NCI-H524 (cell line): ENCODE results near the gene MON1B.
"Not testable (repeated sequence)": the region's sequence is repeated elsewhere in the genome, so short reads cannot be mapped to it uniquely, and the experiment has no call there.

Experiments used
- DNase-seq, 2 experiments: peaks; one replicate each; lab custom pipeline; 2025; lab: John Stamatoyannopoulos, UW

Gene MON1B

DNA sequence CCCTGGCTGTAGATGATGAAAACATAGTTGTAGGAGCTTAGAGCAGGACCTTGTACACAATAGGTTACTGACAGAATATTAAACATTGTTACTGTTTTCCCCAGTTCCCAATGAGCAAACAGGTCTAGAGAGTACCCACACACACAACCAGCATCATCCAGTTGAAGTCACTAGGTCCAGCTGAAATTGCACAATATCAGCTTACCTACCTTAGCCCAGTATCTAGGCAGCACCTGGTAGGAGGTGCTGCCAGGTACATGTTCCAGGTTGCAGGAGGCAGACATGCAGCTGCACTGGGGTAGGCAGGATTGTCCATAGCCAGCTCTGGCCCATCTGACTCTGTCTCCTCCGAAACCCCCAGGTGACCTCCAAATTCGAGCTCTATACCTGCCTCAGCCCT, 6.8 kb downstream of the MON1B start:
- no peak for DNase-seq

DNA sequence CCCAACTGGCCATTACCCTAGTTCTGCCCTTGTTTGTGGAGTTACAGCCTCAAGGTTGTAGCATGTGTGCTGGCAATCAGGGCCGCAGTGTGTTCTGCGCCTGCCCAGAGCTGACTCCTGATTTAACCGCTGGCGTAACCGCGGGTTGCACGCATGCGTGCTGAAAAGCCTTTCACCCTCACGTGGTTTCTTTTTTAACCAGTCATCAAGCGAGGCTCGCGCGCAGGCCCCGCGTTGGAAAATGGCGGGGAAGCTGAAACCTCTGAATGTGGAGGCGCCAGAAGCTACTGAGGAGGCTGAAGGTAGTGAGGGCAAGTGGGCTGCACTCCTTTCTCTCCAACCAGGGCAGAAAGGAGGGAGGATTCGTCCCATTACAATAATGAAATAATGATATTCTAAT, 8.2 kb downstream of the MON1B start, which contains the start of gene SYCE1L:
TSS of gene SYCE1L (plus strand) at position 198 of the 400 bp plus-strand sequence. CDS start at position 242, 44 bp downstream.
- DNase-seq, result no peak

DNA sequence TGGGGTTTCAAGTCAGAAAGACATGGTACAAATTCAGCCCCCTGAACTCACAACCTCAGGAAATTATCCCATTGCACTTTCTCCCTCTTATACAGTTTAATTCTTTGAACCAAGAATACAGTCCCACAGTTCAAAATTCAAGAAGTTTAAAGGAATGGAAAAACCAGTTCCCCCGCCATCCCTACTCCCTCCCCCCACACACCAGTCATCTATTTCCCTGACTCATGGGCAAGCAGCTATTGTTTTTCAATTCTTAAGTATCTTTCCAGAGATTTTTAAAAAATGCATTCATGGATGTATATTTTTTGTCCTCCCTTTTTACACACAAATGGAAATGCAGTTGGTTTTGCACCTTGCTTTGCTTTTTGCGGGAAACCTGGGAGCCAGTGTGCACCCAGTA, 15.5 kb downstream of the MON1B start:
- DNase-seq, result no peak

DNA sequence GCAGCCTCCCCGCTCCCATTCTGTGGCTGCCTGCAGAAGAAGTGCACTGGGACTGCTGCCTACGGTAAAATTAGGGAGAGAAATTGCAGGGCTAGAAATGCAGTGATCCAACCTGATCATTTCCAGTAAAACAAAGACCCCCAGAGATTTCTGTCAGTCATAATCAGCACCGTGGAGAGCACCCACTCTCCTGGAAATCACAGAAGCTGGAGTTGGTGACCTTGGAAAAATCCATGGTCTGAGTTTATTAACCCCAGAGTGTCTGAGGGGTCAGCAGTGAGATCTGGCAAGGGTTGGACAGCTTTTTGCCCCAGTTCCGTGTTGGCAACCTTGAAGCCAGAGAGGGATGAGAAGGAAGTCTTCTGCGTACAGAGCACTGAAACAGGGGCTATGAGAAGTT, 16.0 kb downstream of the MON1B start:
- no peak for DNase-seq

DNA sequence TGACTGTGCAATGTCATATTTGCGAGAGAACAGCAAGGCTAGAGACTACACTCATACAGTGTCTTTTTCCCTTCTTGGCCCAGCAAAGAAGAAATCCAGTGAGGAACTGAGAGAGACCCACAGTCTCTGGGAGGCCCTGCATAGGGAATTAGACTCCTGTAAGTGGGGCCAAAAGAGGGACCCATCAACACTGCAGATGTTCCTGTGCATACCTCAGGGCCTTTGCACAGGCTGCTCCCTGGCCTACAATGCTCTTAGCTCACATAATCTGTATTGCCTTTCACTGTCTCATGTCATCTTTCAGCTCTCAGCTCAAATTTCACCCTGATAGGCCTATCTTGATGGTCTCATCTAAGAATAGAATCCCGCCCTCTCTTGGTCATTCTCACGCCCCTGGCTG, 17.4 kb downstream of the MON1B start:
- no peak for DNase-seq

DNA sequence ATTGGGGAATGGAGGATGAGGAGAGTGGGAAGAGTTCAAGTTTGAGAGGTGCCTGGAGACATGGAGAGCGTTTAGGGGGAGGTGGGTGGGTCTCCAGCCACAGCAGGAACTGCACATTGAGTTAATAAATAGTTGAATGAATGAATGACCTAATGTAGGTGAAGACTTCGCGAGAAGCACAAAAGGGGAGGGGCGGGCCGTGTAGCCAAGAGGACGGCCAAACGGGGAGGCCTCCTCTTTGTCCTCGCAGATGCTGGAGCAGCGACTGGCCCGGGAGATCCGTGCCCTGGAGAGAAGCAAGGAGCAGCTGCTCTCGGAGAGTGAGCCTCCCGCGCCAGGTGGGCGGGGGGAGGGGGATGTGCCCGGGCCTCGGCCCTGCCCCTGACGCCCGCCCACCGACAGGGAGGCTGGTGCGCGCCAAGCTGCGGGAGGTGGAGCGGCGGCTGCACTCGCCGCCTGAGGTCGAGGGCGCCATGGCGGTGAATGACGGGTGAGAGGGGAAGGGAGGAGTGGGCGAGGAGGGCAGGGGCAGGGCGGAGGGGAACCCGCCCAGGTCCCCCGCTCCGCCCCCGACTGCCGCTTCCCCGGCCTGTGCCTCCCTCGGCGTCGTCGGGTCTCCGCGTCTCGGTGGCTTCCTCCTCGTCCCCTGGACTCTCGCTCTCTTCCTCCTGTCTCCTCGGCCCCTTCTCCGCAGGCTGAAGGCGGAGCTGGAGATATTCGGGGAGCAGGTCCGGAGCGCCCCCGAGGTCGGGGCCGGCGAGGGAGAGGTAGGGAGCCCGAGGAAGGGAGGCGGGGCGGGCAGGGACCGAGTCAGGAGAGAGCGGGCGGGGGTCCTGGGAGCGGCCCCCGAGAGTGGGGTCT, 21.1 kb downstream of the MON1B start:
- DNase-seq, result peak; percentile 81 to 93

DNA sequence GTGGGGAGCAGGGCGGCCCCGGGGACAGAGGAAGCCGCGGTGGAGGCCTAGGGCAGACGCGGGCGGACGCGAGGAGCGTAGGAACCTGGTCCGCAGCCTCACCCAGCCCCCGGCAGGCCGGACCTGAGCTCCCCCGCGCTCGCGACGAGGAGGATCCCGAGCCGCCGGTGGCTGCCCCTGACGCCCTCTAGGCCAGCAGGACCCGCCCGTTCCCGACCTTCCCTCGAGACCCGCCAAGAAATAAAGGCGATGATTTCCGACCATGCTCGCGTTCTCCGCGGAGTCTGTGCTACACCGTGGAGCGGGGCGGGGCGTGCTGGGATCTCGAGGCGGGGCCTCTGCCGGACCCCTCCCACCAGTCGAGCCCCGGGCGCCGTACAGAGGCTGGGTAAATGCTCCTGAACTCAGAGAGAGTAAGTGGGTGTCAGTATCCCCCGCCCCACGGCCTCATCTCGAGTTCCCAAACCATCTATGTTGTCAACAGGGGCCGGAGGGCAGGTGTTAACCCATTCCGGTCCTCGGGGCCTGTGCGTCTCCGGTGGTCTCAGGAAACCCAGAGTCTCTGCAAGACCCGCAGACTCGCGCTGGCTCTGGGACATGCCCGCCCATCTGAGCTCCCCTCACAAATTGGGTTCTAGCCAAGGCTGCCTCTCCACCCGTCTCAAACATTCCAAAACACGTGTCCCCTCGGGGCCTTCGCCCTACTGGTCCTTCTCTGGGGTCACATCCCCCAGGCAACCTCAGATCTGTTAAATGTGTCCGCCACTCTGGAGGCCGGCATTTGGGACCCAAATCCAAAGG, 22.0 kb downstream of the MON1B start:
- peak; percentile 28 to 58 for DNase-seq

DNA sequence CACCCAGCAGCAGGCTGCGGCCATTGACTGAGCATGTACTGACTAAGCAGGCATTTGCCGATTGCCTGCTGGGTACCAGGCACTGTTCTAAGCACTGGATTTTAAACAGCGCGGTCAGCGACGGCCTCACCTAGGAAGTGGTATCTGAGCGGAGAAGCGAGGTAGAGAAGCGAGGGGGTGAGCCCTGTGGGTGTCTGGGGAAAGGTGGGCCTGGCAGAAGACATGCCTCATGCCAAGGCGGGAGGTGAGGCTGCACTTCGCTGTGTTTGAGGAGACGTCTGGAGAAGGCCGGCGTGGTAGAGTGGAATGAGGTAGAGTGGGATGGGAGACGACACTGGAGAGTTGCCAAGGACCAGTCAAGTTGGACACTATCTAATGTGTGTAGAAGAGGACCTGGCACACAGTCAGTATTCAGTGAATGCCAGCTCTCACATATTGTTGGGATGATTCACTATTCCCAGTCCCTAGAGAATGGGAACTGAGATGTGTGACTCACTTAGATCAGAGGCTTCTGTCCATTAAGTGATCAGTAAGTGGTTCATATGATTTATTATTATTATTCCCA, 22.6 kb downstream of the MON1B start:
- DNase-seq, result no peak

DNA sequence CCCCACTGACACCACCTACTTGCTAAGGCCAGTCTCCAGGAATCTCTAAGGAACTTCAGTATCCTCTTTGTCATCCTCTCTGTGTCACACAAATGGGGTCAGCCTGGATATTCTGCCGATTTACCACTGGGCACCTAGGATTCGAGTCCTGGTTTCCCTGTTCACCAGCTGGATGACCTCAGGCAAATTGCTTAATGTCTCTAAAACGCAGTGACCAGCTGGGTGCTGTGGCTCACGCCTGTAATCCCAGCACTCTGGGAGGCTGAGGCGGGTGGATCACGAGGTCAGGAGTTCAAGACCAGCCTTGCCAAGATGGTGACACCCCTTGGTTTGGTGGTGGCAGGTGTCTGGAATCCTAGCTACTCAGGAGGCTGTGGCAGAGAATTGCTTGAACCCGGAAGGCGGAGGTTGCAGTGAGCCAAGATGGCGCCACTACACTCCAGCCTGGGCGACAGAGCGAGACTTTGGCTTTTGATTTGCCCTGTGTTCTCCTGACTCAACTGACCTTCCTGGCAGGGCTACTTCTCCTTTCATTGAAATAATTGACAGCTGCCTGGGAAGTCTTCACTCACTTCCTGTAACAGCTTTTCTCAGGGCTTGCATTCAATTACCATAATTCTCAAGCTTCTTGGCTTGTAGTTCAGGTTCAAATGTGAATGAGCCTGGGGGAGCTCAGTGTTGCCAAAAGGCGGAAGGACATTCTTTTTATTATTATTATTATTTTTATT, 23.6 kb downstream of the MON1B start:
- no peak for DNase-seq

DNA sequence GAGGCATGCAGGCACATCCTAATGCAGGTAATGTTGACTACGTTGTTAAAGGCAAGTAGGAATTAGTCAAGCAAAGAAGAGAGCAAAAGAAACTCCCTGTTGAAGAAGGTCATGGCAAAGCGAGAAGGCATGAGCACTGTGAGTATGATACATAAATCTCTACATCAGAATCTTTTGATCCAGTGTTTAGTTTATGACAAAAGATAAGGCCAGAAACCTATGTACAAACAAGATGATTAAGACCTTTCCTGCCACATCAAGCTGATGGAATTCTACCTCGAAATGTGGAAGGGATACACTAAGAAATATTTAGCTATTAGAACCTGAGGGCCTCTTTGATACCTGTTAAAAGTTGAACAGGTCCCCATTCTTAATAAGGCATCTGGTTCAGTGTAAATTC, 28.4 kb downstream of the MON1B start:
- DNase-seq, result no peak

DNA sequence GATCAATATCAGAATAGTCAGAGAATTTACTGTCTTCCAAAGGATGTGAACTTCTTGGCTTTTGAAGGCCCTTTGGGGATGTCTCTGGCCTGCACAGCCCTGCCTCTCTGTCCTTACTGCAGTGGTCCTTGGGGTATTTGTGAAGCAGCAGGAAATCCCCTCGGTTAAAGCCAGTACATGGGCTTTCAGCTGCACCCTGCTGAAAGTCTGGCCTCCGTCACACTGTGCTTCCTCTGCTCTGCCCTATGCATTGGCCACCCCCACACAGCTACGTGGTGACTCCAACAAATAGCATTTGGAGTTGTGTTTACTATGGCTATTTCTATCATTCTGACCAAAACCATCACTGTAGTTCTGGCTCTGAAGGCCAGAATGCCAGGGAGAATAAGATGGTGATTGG, 29.4 kb downstream of the MON1B start:
- no peak for DNase-seq

DNA sequence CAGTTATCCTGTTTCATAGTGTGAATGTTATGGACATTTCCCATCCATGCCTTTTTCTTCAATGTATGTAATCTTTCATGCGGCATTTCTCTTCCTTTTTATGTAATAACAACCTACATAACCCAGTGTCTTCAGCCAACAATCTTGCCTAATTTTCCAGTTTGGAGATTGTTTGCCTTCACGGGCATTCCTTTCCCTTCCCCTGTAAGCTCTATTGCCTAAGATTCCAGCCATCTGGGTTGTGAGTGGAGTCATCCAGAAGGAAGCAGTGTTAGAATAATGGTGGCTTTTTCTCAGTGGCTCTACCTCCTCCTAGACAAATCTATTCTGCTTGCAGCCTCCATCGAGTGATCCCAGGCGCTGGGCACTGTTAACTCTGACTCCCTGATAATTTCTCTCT, 30.5 kb downstream of the MON1B start:
- no peak for DNase-seq

DNA sequence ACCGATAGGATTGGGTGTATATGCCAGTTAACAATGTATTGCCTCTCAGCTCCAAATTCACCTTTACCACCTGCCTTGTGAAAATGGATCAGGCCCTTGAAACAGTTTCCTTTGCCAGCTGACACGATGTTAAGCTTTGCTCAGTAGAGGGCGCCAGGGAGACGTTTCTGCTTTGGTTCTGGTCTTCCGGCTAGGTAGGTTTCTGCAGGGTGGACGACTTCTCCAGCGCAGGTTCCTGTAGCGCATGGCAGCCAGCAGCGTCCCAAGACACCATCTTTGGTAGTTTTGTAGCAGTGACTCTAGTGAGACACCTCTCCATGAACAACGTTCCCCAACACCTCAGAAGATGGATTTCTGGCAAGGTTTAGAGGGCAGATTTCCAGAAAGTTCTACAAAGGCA, 32.2 kb downstream of the MON1B start:
- peak in 1 of 2 experiments; percentile 44 for DNase-seq

DNA sequence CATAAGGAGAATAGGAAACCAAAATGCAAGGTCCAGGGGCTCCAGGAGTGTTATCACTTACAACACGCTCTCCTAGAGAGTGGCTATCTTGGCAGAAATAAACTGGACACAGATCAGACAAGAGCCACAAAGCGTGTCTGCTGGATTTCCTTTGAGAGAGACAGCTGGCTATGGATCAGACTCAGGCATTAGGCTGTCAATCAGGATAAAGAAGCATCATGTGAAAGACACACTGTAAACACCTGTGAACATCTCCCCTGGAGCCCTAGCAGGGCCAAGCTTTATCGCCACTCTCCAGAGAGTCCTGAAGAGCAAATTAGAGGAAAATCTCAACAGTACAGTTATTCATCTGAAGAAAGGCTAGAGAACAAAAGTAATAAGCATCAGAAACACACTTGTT, 34.2 kb downstream of the MON1B start:
- DNase-seq, result peak; percentile 38 to 75

DNA sequence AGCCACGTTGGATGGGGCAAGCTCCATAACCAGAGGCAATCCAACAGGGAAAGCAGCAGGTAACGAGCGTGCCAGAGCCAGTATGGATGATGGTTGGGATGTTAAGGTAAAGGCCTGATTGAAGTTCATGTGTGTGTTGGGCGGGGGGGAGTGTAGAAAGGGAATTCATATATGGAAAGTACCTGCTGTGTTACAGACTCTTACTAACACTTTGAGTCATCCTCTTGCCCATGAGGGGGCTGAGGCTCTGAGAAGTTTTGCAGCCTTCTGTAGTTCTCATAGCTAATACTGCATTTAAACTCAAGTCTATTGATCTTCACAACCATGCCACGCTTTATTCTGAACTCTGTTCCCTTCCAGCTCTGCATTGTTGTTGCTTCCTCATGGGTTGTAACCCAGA, 36.8 kb downstream of the MON1B start:
- no peak for DNase-seq

DNA sequence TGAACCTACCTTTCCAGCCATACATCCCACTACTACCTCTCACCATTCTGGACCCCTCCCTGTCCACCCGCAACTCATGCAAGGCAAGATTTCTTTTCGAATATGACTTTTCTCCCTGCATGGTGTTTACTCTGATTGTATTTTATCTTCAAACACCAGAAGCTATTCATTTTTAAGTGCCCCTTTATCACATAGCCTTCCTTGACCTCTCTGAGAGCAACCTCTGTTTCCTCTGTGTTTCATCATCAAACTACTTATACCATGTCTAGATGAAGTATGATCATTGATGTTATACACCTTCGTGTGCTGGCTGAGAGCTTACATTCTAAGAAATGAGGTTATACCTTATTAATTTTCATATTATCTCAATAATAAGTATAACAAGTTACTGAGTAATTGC, 40.1 kb downstream of the MON1B start:
- no peak for DNase-seq

DNA sequence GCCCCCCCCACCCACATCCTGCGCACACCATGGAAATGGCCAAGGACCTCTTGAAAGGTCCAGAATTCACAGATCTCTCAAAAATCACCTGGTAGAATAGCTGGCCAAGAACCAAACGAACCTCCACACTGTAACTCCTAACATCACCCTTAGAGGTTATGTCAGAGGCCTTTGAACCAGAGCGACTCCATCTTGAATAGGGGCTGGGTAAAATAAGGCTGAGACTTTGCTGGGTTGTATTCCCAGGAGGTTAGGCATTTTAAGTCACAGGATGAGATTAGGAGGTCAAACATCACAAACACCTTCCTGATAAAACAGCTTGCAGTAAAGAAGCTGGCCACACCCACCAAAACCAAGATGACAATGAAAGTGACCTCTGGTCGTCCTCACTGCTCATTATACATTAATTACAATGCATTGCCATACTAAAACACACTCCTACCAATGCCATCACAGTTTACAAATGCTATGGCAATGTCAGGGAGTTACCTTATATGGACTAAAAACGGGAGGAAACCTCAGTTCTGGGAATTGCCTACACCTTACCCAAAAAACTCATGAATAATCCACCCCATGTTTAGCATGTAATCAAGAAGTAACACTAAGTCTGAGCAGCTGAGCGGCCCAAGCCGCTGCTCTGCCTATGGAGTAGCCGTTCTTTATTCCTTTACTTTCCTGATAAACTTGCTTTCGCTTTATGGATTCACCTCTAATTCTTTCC, 43.0 kb downstream of the MON1B start:
- DNase-seq, result peak in 1 of 2 experiments; percentile 53

DNA sequence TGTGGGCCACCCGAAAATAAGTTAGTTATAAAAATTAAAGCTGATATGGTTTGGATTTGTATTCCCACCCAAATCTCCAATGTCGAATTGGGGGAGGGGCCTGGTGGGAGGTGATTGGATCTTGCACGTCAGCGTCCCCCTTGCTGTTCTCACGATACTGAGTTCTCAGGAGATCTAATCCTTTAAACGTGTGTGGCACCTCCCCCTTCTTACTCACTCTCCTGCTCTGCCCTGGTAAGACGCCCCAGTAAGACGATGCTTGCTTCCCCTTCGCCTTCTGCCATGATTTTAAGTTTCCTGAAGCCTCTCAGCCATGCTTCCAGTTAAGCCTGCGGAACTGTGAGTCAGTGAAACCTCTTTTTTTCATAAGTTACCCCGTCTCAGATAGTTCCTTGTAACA, 43.6 kb downstream of the MON1B start:
- peak; percentile 90 to 95 for DNase-seq

DNA sequence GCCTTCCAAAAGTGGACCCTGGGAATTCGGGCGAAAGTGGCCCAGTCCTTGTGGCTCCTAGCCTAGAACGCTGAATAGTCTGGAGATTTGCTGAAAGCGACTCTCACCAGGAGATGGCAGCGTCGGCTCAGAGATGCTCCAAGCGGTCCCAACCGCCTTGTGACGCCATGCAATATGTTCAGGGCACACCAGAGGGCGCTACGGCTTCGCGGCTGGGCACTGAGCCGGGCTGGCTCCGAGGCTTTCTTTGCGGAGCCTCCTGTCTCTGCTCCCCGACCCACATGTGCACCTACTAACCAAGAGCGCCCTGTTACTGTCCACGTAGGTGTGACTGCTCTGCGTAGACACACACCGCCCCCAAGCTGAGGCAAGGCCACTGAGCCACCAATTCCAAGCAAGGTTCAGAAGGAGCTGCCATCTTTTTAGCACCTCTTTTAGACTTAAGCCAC, 45.1 kb downstream of the MON1B start:
- peak; percentile 82 to 90 for DNase-seq

DNA sequence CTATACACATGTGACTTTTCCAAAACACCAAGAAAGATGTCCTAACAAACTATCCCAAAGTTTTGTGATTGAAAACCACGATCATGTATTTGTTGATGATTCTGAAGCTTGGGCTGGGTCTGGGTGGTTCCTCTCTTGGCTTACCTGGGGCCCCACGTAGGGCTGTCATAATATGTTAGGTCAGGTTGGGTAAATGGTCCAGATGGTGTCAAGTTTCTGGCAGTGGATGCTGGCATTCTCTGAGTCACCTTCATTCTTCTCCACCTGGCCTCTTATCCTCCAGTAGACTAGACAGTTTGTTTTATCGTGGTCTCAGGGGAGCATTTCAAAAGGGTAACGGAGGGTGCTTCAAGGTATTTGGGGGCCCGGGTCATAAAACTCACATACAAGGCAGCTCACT, 47.6 kb downstream of the MON1B start:
- DNase-seq, result no peak

DNA sequence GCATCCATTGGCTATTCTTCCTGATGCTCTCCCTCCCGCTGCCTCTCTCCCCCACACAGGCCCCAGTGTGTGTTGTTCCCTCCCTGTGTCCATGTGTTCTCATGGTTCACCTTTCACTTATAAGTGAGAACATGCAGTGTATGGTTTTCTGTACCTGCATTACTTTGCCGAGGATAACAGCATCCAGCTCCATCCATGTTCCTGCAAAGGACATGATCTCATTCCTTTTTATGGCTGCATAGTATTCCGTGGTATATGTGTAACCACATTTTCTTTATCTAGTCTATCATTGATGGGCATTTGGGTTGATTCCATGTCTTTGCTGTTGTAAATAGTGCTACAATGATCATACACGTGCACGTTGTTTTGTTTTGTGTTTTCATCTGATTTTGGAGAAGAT, 51.5 kb downstream of the MON1B start:
- DNase-seq, result not testable (repeated sequence)
